Natural killer cell (primary cell): ENCODE measurements around the gene ICAM2. TPM values are rescaled to one million over a fixed set of nuclear protein-coding genes. Genes with fewer than 3 reads are reported as not detected.

Experiments
- ATAC-seq, 3 donors: fragments of 150-1000 bp in 2 of 3; fragments of 200-7000 bp in 1 of 3; cut with Tn5 transposase; 1 replicate in 1 of 3; 2 replicates in 2 of 3; pipeline ENCODE4 v1.10.0; 2021; ENCODE audit warnings: mild to moderate bottlenecking in 2 of 3, moderate library complexity in 2 of 3
- DNase-seq, 2 donors: peaks; one replicate each; pipeline versions ENCODE4 v3.0.0 to v3.0.0-alpha.2; 2013 to 2021; ENCODE audit warnings: mixed read lengths in 1 of 2
- H3K27ac ChIP-seq: one replicate; pipeline ENCODE4 v1.5.1; 2013; ENCODE audit warnings: mild to moderate bottlenecking, low read length
- H3K27me3 ChIP-seq: one replicate; pipeline ENCODE4 v1.6.1; 2013; ENCODE audit warnings: low read length; ENCODE audit not compliant: control insufficient read depth, insufficient read depth
- H3K36me3 ChIP-seq: one replicate; pipeline ENCODE4 v1.6.1; 2013; ENCODE audit warnings: low read length; ENCODE audit not compliant: control insufficient read depth, insufficient read depth
- H3K4me1 ChIP-seq: one replicate; pipeline ENCODE4 v1.6.1; 2013; ENCODE audit warnings: low read length; ENCODE audit not compliant: control insufficient read depth, insufficient read depth
- H3K4me3 ChIP-seq: one replicate; pipeline ENCODE4 v1.5.1; 2013; ENCODE audit warnings: low read length
- H3K9me3 ChIP-seq: one replicate; pipeline ENCODE4 v1.6.1; 2013; ENCODE audit warnings: low read length; ENCODE audit not compliant: control insufficient read depth, insufficient read depth
- H3K27ac Mint-ChIP-seq, 2 donors: one replicate each; pipeline ENCODE4 v1.8.0; 2022; ENCODE audit warnings: mild to moderate bottlenecking in 2 of 2, mixed read lengths in 2 of 2, moderate library complexity in 1 of 2
- H3K27me3 Mint-ChIP-seq, 2 donors: one replicate each; pipeline ENCODE4 v1.8.0; 2022; ENCODE audit warnings: low read depth in 2 of 2, mixed read lengths in 2 of 2
- H3K36me3 Mint-ChIP-seq: one replicate; pipeline ENCODE4 v1.8.0; 2022; ENCODE audit warnings: mixed read lengths
- H3K4me1 Mint-ChIP-seq, 2 donors: one replicate each; pipeline ENCODE4 v1.8.0; 2022; ENCODE audit warnings: mixed read lengths in 2 of 2
- H3K4me3 Mint-ChIP-seq: one replicate; pipeline ENCODE4 v1.8.0; 2022; ENCODE audit warnings: mild to moderate bottlenecking, moderate library complexity, mixed read lengths
- H3K9me3 Mint-ChIP-seq, 2 donors: one replicate each; pipeline ENCODE4 v1.8.0; 2022; ENCODE audit warnings: mixed read lengths in 2 of 2
- CTCF ChIP-seq: fragments of 200-600 bp; IDR thresholded peaks from one replicate; pipeline ENCODE4 v1.8.0; 2022; ENCODE audit warnings: antibody characterized with exemption
- WGBS: methylation state at CpG from one replicate; pipeline ENCODE4 v1.1.7; 2013; ENCODE audit warnings: missing lambda C conversion rate; ENCODE audit not compliant: insufficient coverage; 5-methylcytosine and 5-hydroxymethylcytosine counted together
- intact Hi-C: fragments of 100-400 bp; cut with micrococcal nuclease; formaldehyde crosslinking; loops from one replicate; pipeline ENCODE4 v1.14.2; 2022
- total RNA-seq, 4 donors: library from RNA; stranded (reverse); fragments of 120-200 nt in 1 of 4; gene quantifications; one replicate each; pipeline versions ENCODE4 v1.2.3 to v1.2.4, GENCODE V29; 2013 to 2022

ICAM2 gene
- total RNA-seq, 3 donors from 2014 or later (not counting 1 experiment from before 2014, with no cell fraction given) = 73.2 to 91.0 (median 78.0) TPM

GRCh38 chr17:63988127-63988478, 32.3 kb downstream of the ICAM2 start:
- Histone ChIP-seq H3K9me3 (no peaks in the 10 kb centered on the region), H3K4me3 (no peak overlapping the region), H3K27me3 (no peaks in the 10 kb centered on the region), H3K4me1 (peaks cover 61% of the 10 kb centered on the region), H3K36me3 (no peaks in the 10 kb centered on the region), H3K27ac (no peak overlapping the region)
- no peaks in the 10 kb centered on the region for H3K27me3 Mint-ChIP-seq
- no peaks in the 10 kb centered on the region for H3K36me3 Mint-ChIP-seq
- intact Hi-C loops = loop anchor here (5.0 kb wide), 1 partner anchor 41 kb away; no protein-coding TSS in a partner anchor
- H3K27ac Mint-ChIP-seq = peak overlapping the region in 1 of 2 donors; percentile 90
- 92% methylated on average over 5 of the region's 5 CpGs for WGBS
- no peak for DNase-seq
- TF ChIP-seq CTCF = no peak
- H3K4me1 Mint-ChIP-seq = peaks cover 44 to 62% of the 10 kb centered on the region in 2 donors
- no peak for ATAC-seq
- no peak overlapping the region for H3K4me3 Mint-ChIP-seq
- H3K9me3 Mint-ChIP-seq = no peaks in the 10 kb centered on the region

- peaks cover 57% of the 10 kb centered on the region for H3K4me1 ChIP-seq
Observed at GRCh38 chr17:63987221-63988126, 33.0 kb downstream of the ICAM2 start.

GRCh38 chr17:63986821-63987220, 33.6 kb downstream of the ICAM2 start:
- no peaks in the 10 kb centered on the region for H3K36me3 ChIP-seq
- TF ChIP-seq CTCF = no peak
- Mint-ChIP-seq H3K27me3 (no peaks in the 10 kb centered on the region), H3K4me1 (peaks cover 34 to 50% of the 10 kb centered on the region in 2 donors), H3K27ac (peak overlapping the region in 1 of 2 donors; percentile 86), H3K9me3 (no peaks in the 10 kb centered on the region), H3K36me3 (no peaks in the 10 kb centered on the region), H3K4me3 (no peak overlapping the region)
- no peak overlapping the region for H3K27ac ChIP-seq
- DNase-seq (no peak), ATAC-seq (no peak)
- H3K4me3 ChIP-seq = no peak overlapping the region
- H3K4me1 ChIP-seq = peaks cover 51% of the 10 kb centered on the region
- 40% methylated on average over 3 of the region's 3 CpGs for WGBS
- no peaks in the 10 kb centered on the region for H3K9me3 ChIP-seq
- intact Hi-C loops = loop anchor here (5.0 kb wide), 1 partner anchor 40 kb away; no protein-coding TSS in a partner anchor
- H3K27me3 ChIP-seq = no peaks in the 10 kb centered on the region

More at GRCh38 chr17:63987221-63988126, 33.0 kb downstream of the ICAM2 start:
- H3K27me3 Mint-ChIP-seq = no peaks in the 10 kb centered on the region
- ATAC-seq (no peak), DNase-seq (no peak)
- H3K4me3 ChIP-seq = no peak overlapping the region
- peaks cover 40 to 57% of the 10 kb centered on the region in 2 donors for H3K4me1 Mint-ChIP-seq
- peak overlapping the region in 1 of 2 donors; percentile 86 for H3K27ac Mint-ChIP-seq
- WGBS = 83% methylated on average over 18 of the region's 18 CpGs
- no peaks in the 10 kb centered on the region for H3K36me3 ChIP-seq
- TF ChIP-seq CTCF = no peak
- intact Hi-C loops = loop anchor here (5.0 kb wide), 1 partner anchor 40 kb away; no protein-coding TSS in a partner anchor
- H3K4me3 Mint-ChIP-seq = peak overlapping the region; percentile 4
- H3K36me3 Mint-ChIP-seq = no peaks in the 10 kb centered on the region
- H3K27ac ChIP-seq = no peak overlapping the region
- no peaks in the 10 kb centered on the region for H3K9me3 ChIP-seq
- H3K27me3 ChIP-seq = no peaks in the 10 kb centered on the region
- no peaks in the 10 kb centered on the region for H3K9me3 Mint-ChIP-seq
